ENCODE results near the gene FASTKD3.

FASTKD3 gene

GRCh38 chr5:7845557-7845956 lies 23.3 kb downstream of the FASTKD3 start:
- DNase-seq (ENCODE audit: low read depth), result no peak
- no peak for TF ChIP-seq CTCF (IDR thresholded peaks at IDR 0.05; ENCODE audit: control insufficient read depth, extremely low read depth, insufficient read depth)
- no peak overlapping the region for H3K4me3 ChIP-seq (ENCODE audit: low read depth, low read length)

GRCh38 chr5:7844901-7845300 lies 23.9 kb downstream of the FASTKD3 start:
- no peak for TF ChIP-seq CTCF (IDR thresholded peaks at IDR 0.05; ENCODE audit: control insufficient read depth, extremely low read depth, insufficient read depth)
- no peak for DNase-seq (ENCODE audit: low read depth)
- no peak overlapping the region for H3K4me3 ChIP-seq (ENCODE audit: low read depth, low read length)

GRCh38 chr5:7842531-7842930 lies 26.3 kb downstream of the FASTKD3 start:
- H3K4me3 ChIP-seq (ENCODE audit: low read depth, low read length), result no peak overlapping the region
- no peak for TF ChIP-seq CTCF (IDR thresholded peaks at IDR 0.05; ENCODE audit: control insufficient read depth, extremely low read depth, insufficient read depth)

GRCh38 chr5:7837403-7837802 lies 31.4 kb downstream of the FASTKD3 start:
- no peak overlapping the region for H3K4me3 ChIP-seq (ENCODE audit: low read depth, low read length)
- no peak for TF ChIP-seq CTCF (IDR thresholded peaks at IDR 0.05; ENCODE audit: control insufficient read depth, extremely low read depth, insufficient read depth)

More at GRCh38 chr5:7842531-7842930, 26.3 kb downstream of the FASTKD3 start:
- DNase-seq (ENCODE audit: low read depth), result no peak

GRCh38 chr5:7834982-7835381 lies 33.8 kb downstream of the FASTKD3 start:
- TF ChIP-seq CTCF (IDR thresholded peaks at IDR 0.05; ENCODE audit: control insufficient read depth, extremely low read depth, insufficient read depth), result no peak

More at GRCh38 chr5:7837403-7837802, 31.4 kb downstream of the FASTKD3 start:
- DNase-seq (ENCODE audit: low read depth), result no peak

GRCh38 chr5:7828269-7828668 lies 40.6 kb downstream of the FASTKD3 start:
- DNase-seq (ENCODE audit: low read depth), result peak; percentile 86
- no peak for TF ChIP-seq CTCF (IDR thresholded peaks at IDR 0.05; ENCODE audit: control insufficient read depth, extremely low read depth, insufficient read depth)
- no peak overlapping the region for H3K4me3 ChIP-seq (ENCODE audit: low read depth, low read length)

More at GRCh38 chr5:7834982-7835381, 33.8 kb downstream of the FASTKD3 start:
- no peak overlapping the region for H3K4me3 ChIP-seq (ENCODE audit: low read depth, low read length)
- DNase-seq (ENCODE audit: low read depth), result no peak

- no peak for DNase-seq (ENCODE audit: low read depth)
- no peak overlapping the region for H3K4me3 ChIP-seq (ENCODE audit: low read depth, low read length)
- no peak for TF ChIP-seq CTCF (IDR thresholded peaks at IDR 0.05; ENCODE audit: control insufficient read depth, extremely low read depth, insufficient read depth)
Observed at GRCh38 chr5:7827610-7828009, 41.2 kb downstream of the FASTKD3 start.
